Mesothelial cell of epicardium (in vitro differentiated cells): ENCODE measurements around the gene SEC61G. TPM values are rescaled to one million over a fixed set of nuclear protein-coding genes. Genes with fewer than 3 reads are reported as not detected.
A peak's percentile ranks its signal among the peaks of the same experiment; 100 is the strongest.

ENCODE experiments used
- DNase-seq, 2 experiments: peaks; one replicate each; pipeline ENCODE4 v3.0.0; 2021; ENCODE audit warnings: low spot score in 2 of 2; ENCODE audit not compliant: unreplicated experiment in 2 of 2
- H3K27ac Mint-ChIP-seq: 2 replicates; pipeline ENCODE4 v1.8.0; 2021; ENCODE audit warnings: mixed read lengths
- H3K27me3 Mint-ChIP-seq: 2 replicates; pipeline ENCODE4 v1.8.0; 2021; ENCODE audit warnings: low read depth, mixed read lengths
- H3K36me3 Mint-ChIP-seq: 2 replicates; pipeline ENCODE4 v1.8.0; 2021; ENCODE audit warnings: mixed read lengths
- H3K4me1 Mint-ChIP-seq: 2 replicates; pipeline ENCODE4 v1.8.0; 2021; ENCODE audit warnings: mixed read lengths
- H3K4me3 Mint-ChIP-seq: 2 replicates; pipeline ENCODE4 v1.8.0; 2021; ENCODE audit warnings: mild to moderate bottlenecking, moderate library complexity, mixed read lengths
- H3K9me3 Mint-ChIP-seq: 2 replicates; pipeline ENCODE4 v1.8.0; 2021; ENCODE audit warnings: mixed read lengths
- CTCF ChIP-seq: fragments of 200-600 bp; sonication (generic); IDR thresholded peaks from one replicate; pipeline ENCODE4 v1.5.0; 2021; ENCODE audit warnings: antibody characterized with exemption; ENCODE audit not compliant: unreplicated experiment
- total RNA-seq: library from RNA; stranded (reverse); gene quantifications from 3 replicates; pipeline ENCODE4 v1.2.1, GENCODE V29; 2021

Gene SEC61G
- 106 to 110 TPM (median 107 TPM) in 3 replicates for total RNA-seq

DNA sequence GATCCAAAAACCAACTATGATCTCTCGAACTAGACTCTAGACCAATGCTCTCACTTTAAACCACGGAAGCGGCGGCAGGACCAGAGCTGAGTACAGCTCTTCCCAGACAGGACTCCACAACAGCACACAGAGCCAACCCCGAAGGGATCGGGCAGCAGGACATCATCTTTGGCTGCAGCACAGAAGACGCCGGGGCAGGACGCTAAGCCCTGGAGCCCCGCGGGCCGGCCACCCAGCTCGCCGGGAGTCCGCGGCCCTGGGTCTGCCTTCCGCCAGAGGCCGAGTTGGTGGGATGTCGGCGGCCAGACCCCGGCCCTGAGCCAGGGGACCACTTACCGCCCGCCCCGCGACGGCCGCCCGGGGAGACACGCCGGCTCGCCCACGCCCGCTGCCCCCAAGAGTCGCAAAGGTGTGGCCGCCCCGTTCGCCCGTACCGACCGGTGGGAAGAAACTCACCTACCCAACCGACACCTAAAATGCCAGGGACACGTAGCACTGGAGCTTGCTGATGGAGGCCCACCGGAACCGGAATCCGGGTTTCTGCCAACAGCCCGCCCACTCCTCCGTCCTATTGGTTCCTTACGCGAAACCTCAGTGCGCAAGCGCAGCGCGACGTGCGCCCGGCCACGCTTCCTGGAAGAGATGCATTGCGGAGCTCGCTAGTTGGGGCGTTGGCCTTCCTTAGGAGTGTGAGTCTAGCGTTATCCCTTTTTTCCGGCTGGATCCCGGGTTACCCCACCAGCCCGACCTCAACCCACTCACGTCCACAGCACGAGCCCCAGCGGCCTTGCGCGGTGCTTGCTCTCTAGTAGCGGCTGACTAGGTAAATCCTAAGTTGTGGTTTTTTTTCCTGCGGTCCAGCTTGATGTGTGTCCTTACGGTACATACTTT, at the start of gene SEC61G:
Gene SEC61G, minus strand, starts transcription at position 510 of the 891 bp plus-strand sequence. CDS start 1,623 bp downstream, outside the sequence.
- H3K4me3 Mint-ChIP-seq: peak within 1 kb of the TSS; percentile 98
- TF ChIP-seq CTCF: no peak
- peak within 1 kb of the TSS; percentile 97 for H3K27ac Mint-ChIP-seq
- H3K27me3 Mint-ChIP-seq: peaks cover 10% of the 10 kb centered on the region
- H3K9me3 Mint-ChIP-seq: no peaks in the 10 kb centered on the region
- DNase-seq: peak; percentile 85 to 96
- H3K4me1 Mint-ChIP-seq: peaks cover 20% of the 10 kb centered on the region
- H3K36me3 Mint-ChIP-seq: peaks cover 2% of the 10 kb centered on the region

DNA sequence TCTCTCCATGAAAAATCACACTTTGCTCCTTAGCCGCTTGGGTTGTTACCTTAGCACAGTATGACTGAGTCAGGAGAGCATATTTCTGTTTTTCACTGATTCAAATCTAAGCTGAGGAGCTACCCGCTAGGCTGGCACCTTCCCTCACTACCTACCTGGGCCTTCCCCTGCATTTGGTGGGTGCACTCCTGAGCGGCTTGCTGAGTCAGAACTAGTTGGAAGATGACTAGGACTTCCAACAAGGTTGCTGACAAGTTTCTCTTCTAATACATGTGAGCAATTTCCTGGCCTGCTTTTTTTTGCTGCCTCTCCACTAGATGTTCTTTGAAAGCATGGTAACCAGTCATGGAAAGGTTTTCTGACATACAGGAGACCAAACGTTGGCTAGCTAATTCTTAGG, 43.8 kb upstream of the SEC61G start:
- H3K27me3 Mint-ChIP-seq: peaks cover 15% of the 10 kb centered on the region
- no peaks in the 10 kb centered on the region for H3K36me3 Mint-ChIP-seq
- H3K4me3 Mint-ChIP-seq: no peak overlapping the region
- TF ChIP-seq CTCF: no peak
- peaks cover 22% of the 10 kb centered on the region for H3K4me1 Mint-ChIP-seq
- no peaks in the 10 kb centered on the region for H3K9me3 Mint-ChIP-seq
- H3K27ac Mint-ChIP-seq: no peak overlapping the region
- DNase-seq: no peak

DNA sequence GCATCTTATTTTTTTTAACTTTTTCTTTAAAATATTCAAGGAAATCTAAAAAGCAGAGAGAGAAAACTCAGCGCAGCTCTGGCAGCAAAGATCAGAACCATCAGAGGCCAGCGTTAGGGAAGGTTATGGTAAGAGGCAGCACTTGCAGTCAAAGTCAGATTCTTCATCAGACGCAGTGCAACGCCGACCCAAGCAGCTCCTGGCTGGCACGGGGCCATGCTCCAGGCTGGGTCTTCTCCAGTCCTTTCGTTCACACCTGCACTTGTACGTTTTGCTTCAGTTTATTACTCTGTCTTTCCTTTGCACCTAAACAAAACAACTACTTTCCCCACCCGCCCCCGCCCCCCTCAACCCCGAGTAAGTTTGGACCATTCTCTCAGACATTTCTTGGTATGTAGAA, 43.1 kb upstream of the SEC61G start:
- Mint-ChIP-seq H3K4me3 (no peak overlapping the region), H3K27me3 (peaks cover 16% of the 10 kb centered on the region), H3K4me1 (peaks cover 22% of the 10 kb centered on the region), H3K9me3 (no peaks in the 10 kb centered on the region), H3K27ac (no peak overlapping the region), H3K36me3 (no peaks in the 10 kb centered on the region)
- no peak for DNase-seq
- no peak for TF ChIP-seq CTCF

DNA sequence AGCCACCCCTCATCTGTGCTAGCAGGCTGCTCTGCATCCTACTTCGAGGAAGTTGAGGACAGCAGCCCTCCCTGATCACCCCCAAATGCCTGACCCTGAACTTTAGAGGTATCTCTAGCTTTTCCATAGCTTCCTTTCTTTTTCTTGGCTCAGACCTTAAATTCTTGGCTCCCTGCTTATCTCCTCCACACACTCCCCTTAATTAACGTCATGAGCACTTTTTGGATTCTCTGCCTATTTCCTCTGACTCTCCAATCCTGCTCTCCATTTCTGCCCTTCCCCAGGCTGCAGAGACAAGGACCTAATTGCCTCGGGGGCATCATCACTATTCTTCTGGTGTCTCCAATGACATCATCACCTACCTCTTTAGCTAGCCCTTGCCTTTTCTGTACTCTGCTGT, 40.8 kb upstream of the SEC61G start:
- no peak overlapping the region for H3K4me3 Mint-ChIP-seq
- H3K9me3 Mint-ChIP-seq: no peaks in the 10 kb centered on the region
- no peaks in the 10 kb centered on the region for H3K36me3 Mint-ChIP-seq
- peak overlapping the region; percentile 31 for H3K27ac Mint-ChIP-seq
- no peak for DNase-seq
- peaks cover 11% of the 10 kb centered on the region for H3K27me3 Mint-ChIP-seq
- no peak for TF ChIP-seq CTCF
- H3K4me1 Mint-ChIP-seq: peaks cover 22% of the 10 kb centered on the region

DNA sequence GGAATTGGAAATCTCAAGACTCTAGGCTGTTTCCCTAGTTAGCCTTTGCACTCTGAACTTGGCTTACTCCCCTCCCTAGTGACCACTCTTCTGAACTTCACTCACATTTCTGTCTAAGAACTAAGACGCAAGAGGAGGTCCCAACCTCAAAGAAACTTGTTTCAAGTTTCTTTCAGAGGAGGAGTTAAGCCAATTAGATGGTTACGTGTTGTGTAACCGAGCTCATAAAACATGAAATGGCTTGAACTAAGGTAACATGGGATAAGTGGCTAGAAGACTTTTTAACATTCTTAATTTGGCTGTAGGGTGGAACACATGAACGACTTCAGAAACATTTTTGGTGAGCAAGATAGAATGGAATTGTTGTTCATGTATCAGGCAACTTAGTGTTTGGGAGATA, 39.5 kb upstream of the SEC61G start:
- Mint-ChIP-seq H3K27me3 (peaks cover 3% of the 10 kb centered on the region), H3K4me3 (no peak overlapping the region)

More for the DNA sequence above, 39.5 kb upstream of the SEC61G start:
- H3K36me3 Mint-ChIP-seq: no peaks in the 10 kb centered on the region
- no peaks in the 10 kb centered on the region for H3K9me3 Mint-ChIP-seq
- DNase-seq: no peak
- TF ChIP-seq CTCF: no peak
- no peak overlapping the region for H3K27ac Mint-ChIP-seq
- H3K4me1 Mint-ChIP-seq: peaks cover 22% of the 10 kb centered on the region
